Measurements from ENCODE around the gene SLC27A1.
"Not testable (repeated sequence)": the region's sequence is repeated elsewhere in the genome, so short reads cannot be mapped to it uniquely, and the experiment has no call there.

The SLC27A1 gene

GRCh38 chr19:17496337-17496997 is 26.1 kb downstream of the SLC27A1 start (continued):
- no peak for TF ChIP-seq ZNF362 (tag by site-specific recombination; IDR thresholded peaks at IDR 0.05)
- TF ChIP-seq GLI2 (tag by site-specific recombination; IDR thresholded peaks at IDR 0.05; ENCODE audit: borderline replicate concordance, low read depth) = no peak
- no peak for TF ChIP-seq ZNF341 (tag by site-specific recombination; IDR thresholded peaks at IDR 0.05; ENCODE audit: low read depth)
- no peak for TF ChIP-seq ZNF510 (tag by site-specific recombination; IDR thresholded peaks at IDR 0.05; ENCODE audit: insufficient replicate concordance)
- peak; percentile 51 for TF ChIP-seq ZNF654 (tag by site-specific recombination; IDR thresholded peaks at IDR 0.05; ENCODE audit: low read depth)
- TF ChIP-seq ZIC2 (tag by site-specific recombination; IDR thresholded peaks at IDR 0.05) = peak; percentile 91
- no peak for TF ChIP-seq ZBTB21 (tag by site-specific recombination; IDR thresholded peaks at IDR 0.05)
- no peak for TF ChIP-seq ZNF596 (tag by site-specific recombination; IDR thresholded peaks at IDR 0.05)
- no peak for TF ChIP-seq ZNF26 (tag by site-specific recombination; IDR thresholded peaks at IDR 0.05)

GRCh38 chr19:17497149-17497798 is 26.9 kb downstream of the SLC27A1 start:
- H3K4me3 ChIP-seq (ENCODE audit: low read depth, low read length) = no peak overlapping the region
- H3K36me3 ChIP-seq (ENCODE audit: control insufficient read depth in 2 of 2, insufficient read depth in 1 of 2, low read length in 2 of 2) = peaks cover 0 to 7% of the 10 kb centered on the region in 2 experiments; a peak in 2 of 3 replicates
- no peaks in the 10 kb centered on the region for H3K9me3 ChIP-seq (ENCODE audit: control insufficient read depth, insufficient read depth, low read depth, low read length)
- no peak overlapping the region for H3K27ac ChIP-seq (ENCODE audit: extremely low read depth, low read depth, low read length)
- ChIA-PET CTCF (interaction anchor here (0.6 to 3.8 kb wide), 20 partner anchors 8 to 336 kb away, joined by 3 to 31 read pairs (median 6); partner anchors contain the start of genes PGLS and SLC27A1), POLR2A (no interaction called here)
- no peak for TF ChIP-seq SP2 (tag by site-specific recombination; IDR thresholded peaks at IDR 0.05)
- no peaks in the 10 kb centered on the region for H3K4me1 ChIP-seq (ENCODE audit: control insufficient read depth, insufficient read depth, low read length)

GRCh38 chr19:17499025-17499424 is 28.7 kb downstream of the SLC27A1 start:
- H3K4me1 ChIP-seq (ENCODE audit: control insufficient read depth, insufficient read depth, low read length); H3K36me3 ChIP-seq (ENCODE audit: control insufficient read depth in 2 of 2, insufficient read depth in 1 of 2, low read length in 2 of 2); H3K27ac ChIP-seq (ENCODE audit: extremely low read depth, low read depth, low read length); H3K9me3 ChIP-seq (ENCODE audit: control insufficient read depth, insufficient read depth, low read depth, low read length); H3K4me3 ChIP-seq (ENCODE audit: low read depth, low read length); POLR2A ChIA-PET: not testable (repeated sequence)
- CTCF ChIA-PET = interaction anchor here (0.6 to 1.6 kb wide), 4 partner anchors 57 to 784 kb away, joined by 3 to 5 read pairs (median 4); partner anchors contain the start of gene RPL18A

- H3K4me3 ChIP-seq (ENCODE audit: low read depth, low read length) = no peak overlapping the region
- peaks cover 0 to 7% of the 10 kb centered on the region in 2 experiments; a peak in 2 of 3 replicates for H3K36me3 ChIP-seq (ENCODE audit: control insufficient read depth in 2 of 2, insufficient read depth in 1 of 2, low read length in 2 of 2)
- ChIA-PET CTCF (interaction anchor here (0.6 to 1.0 kb wide), 4 partner anchors 55 to 219 kb away, joined by 3 to 4 read pairs (median 3); no protein-coding TSS in a partner anchor), POLR2A (interaction anchor here (1.4 kb wide), 1 partner anchor 360 kb away, joined by 3 read pairs; the partner anchor contains the start of gene RPL18A)
- H3K9me3 ChIP-seq (ENCODE audit: control insufficient read depth, insufficient read depth, low read depth, low read length) = no peaks in the 10 kb centered on the region
- no peak overlapping the region for H3K27ac ChIP-seq (ENCODE audit: extremely low read depth, low read depth, low read length)
- H3K4me1 ChIP-seq (ENCODE audit: control insufficient read depth, insufficient read depth, low read length) = no peaks in the 10 kb centered on the region
- TF ChIP-seq ZNF324 (tag by site-specific recombination; IDR thresholded peaks at IDR 0.05) (no peak), ZNF626 (tag by site-specific recombination; IDR thresholded peaks at IDR 0.05) (no peak), EGR2 (tag by site-specific recombination; IDR thresholded peaks at IDR 0.05; ENCODE audit: low read depth) (peak; percentile 46; the same call in 1 of the 2 replicates), ZFHX2 (tag by site-specific recombination; conservative IDR thresholded peaks at IDR 0.05) (peak; percentile 70), ZNF341 (tag by site-specific recombination; IDR thresholded peaks at IDR 0.05; ENCODE audit: low read depth) (no peak), ZNF670 (tag by site-specific recombination; IDR thresholded peaks at IDR 0.05; ENCODE audit: low read depth) (no peak), MEIS1 (CRISPR knock-in tag; IDR thresholded peaks at IDR 0.05; ENCODE audit: borderline replicate concordance) (no peak), ZBTB7A (tag by site-specific recombination; IDR thresholded peaks at IDR 0.05; ENCODE audit: low read depth) (no peak), PBX3 (CRISPR knock-in tag; IDR thresholded peaks at IDR 0.05) (no peak), ZNF18 (tag by site-specific recombination; IDR thresholded peaks at IDR 0.05) (no peak), SP3 (tag by site-specific recombination; IDR thresholded peaks at IDR 0.05) (no peak)
Observed at GRCh38 chr19:17499648-17500446, 29.5 kb downstream of the SLC27A1 start.
